ENCODE results near the gene MTHFR. TPM values are rescaled to one million over a fixed set of nuclear protein-coding genes. Genes with fewer than 3 reads are reported as not detected.

MTHFR gene
- polyA plus RNA-seq, 1 experiment: 8.8 TPM

DNA sequence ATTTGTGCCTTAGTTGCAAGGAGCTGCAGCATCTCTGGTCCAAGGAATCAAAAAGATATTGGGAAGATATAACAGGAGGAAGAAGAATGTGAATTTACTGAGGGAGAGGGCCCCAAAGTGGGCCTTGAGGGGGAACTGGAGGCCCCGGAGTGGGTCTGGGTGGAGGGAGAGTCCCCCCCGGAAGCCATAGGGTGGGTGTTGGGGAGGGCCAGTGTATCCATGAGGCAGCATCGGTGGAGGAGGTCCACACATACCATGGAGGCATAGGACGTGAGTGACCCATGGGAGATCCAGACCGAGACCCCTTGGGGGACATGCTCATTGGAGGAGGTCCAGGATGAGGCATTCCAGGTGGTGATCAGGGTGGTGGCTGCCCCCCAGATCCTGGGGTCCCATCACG is 44.5 kb downstream of the MTHFR start:
- DNase-seq (ENCODE audit: low read depth, low spot score): no peak
- CTCF ChIA-PET: interaction anchor here (0.7 kb wide), 1 partner anchor 885 kb away, joined by 4 read pairs; no protein-coding TSS in a partner anchor
- Histone ChIP-seq H3K9me3 (ENCODE audit: control insufficient read depth, insufficient read depth, low read length) (no peaks in the 10 kb centered on the region; the same call in 1 of the 2 replicates), H3K4me3 (ENCODE audit: low read depth, low read length) (no peak overlapping the region), H3K27me3 (ENCODE audit: control insufficient read depth, insufficient read depth, low read length) (peaks cover 30% of the 10 kb centered on the region), H3K27ac (ENCODE audit: low read depth, low read length) (no peak overlapping the region)
- TF ChIP-seq, protein P1, sequence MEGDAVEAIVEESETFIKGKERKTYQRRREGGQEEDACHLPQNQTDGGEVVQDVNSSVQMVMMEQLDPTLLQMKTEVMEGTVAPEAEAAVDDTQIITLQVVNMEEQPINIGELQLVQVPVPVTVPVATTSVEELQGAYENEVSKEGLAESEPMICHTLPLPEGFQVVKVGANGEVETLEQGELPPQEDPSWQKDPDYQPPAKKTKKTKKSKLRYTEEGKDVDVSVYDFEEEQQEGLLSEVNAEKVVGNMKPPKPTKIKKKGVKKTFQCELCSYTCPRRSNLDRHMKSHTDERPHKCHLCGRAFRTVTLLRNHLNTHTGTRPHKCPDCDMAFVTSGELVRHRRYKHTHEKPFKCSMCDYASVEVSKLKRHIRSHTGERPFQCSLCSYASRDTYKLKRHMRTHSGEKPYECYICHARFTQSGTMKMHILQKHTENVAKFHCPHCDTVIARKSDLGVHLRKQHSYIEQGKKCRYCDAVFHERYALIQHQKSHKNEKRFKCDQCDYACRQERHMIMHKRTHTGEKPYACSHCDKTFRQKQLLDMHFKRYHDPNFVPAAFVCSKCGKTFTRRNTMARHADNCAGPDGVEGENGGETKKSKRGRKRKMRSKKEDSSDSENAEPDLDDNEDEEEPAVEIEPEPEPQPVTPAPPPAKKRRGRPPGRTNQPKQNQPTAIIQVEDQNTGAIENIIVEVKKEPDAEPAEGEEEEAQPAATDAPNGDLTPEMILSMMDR (IDR thresholded peaks at IDR 0.05; ENCODE audit: low read depth, low read length): no peak
- POLR2A ChIA-PET: no interaction called here

DNA sequence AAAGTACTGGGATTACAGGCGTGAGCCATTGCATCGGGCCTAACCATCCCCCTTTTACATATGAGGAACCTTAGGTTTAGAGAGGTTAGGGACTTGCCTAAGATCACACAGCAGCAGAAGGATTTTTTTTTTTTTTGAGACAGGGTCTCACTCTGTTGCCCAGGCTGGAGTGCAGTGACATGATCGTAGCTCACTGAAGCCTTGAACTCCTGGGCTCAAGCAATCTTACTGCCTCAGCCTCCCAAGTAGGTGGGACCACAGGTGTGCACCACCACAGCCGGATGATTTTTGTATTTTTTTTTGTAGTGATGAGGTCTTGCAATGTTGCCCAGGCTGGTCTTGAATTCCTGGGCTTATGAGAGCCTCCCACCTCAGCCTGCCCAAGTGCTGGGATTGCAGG is 46.0 kb downstream of the MTHFR start:
- TF ChIP-seq, protein P1 (IDR thresholded peaks at IDR 0.05; ENCODE audit: low read depth, low read length): no peak
- CTCF ChIA-PET: no interaction called here
- H3K27me3 ChIP-seq (ENCODE audit: control insufficient read depth, insufficient read depth, low read length): peaks cover 21% of the 10 kb centered on the region
- no peak for DNase-seq (ENCODE audit: low read depth, low spot score)
- H3K4me3 ChIP-seq (ENCODE audit: low read depth, low read length): no peak overlapping the region
- no peaks in the 10 kb centered on the region; the same call in 1 of the 2 replicates for H3K9me3 ChIP-seq (ENCODE audit: control insufficient read depth, insufficient read depth, low read length)
- H3K27ac ChIP-seq (ENCODE audit: low read depth, low read length): no peak overlapping the region
- POLR2A ChIA-PET: no interaction called here

DNA sequence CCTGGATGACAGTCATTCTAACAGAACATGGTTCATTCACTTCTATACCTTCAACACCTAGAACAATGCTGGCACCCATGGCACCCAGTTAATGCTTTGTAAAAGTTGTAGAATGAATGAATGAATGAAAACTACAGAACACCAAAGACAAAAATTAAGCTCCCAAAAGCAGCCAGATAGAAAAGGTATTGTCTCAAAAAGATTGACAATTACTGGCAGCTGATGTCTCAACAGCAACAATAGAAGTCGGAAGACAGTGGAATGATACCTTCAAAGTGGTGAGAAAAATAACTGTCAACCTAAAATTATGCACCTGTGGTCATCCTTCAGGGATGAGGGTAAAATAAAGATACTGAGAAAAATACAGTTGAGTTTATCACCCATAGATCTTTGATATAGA is 48.7 kb downstream of the MTHFR start:
- Histone ChIP-seq H3K27ac (ENCODE audit: low read depth, low read length) (no peak overlapping the region), H3K9me3 (ENCODE audit: control insufficient read depth, insufficient read depth, low read length) (no peaks in the 10 kb centered on the region; the same call in 1 of the 2 replicates), H3K27me3 (ENCODE audit: control insufficient read depth, insufficient read depth, low read length) (peaks cover 13% of the 10 kb centered on the region), H3K4me3 (ENCODE audit: low read depth, low read length) (no peak overlapping the region)
- TF ChIP-seq, protein P1 (IDR thresholded peaks at IDR 0.05; ENCODE audit: low read depth, low read length): no peak
- no peak for DNase-seq (ENCODE audit: low read depth, low spot score)
- ChIA-PET POLR2A (no interaction called here), CTCF (no interaction called here)

DNA sequence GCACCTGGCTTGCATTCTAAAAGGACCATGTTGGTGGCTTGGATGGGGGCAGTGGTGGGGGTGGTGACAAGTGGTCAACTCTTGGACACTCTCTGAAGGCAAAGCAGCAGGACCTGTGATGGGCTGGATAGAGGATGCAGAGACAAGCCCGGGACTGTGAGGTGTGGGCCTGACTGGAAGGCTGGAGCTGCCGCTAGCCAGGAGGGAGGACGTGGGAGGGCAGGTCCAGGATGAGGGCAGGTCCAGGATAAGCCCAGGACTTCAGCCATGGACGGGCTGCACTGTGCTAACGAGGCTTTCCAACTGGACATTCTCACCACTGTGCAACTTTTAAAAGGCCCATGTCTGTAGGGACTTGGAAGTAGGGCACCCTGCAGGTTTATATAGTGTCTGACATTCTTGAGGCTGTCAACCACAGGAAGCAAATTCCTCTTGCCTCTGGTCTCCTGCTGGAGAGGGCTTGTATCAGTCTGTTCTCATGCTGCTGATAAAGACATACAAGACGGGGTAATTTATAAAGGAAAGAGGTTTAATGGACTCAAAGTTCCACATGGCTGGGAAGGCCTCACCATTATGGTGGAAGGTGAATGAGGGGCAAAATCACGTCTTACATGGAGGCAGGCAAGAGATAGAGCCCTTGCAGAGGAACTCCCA is 52.1 kb downstream of the MTHFR start:
- H3K27me3 ChIP-seq (ENCODE audit: control insufficient read depth, insufficient read depth, low read length): peaks cover 6% of the 10 kb centered on the region
- DNase-seq (ENCODE audit: low read depth, low spot score): no peak
- TF ChIP-seq, protein P1 (IDR thresholded peaks at IDR 0.05; ENCODE audit: low read depth, low read length): no peak
- no peak overlapping the region for H3K27ac ChIP-seq (ENCODE audit: low read depth, low read length)
- no peak overlapping the region for H3K4me3 ChIP-seq (ENCODE audit: low read depth, low read length)
- POLR2A ChIA-PET: no interaction called here
- H3K9me3 ChIP-seq (ENCODE audit: control insufficient read depth, insufficient read depth, low read length): no peaks in the 10 kb centered on the region
- CTCF ChIA-PET: interaction anchor here (0.6 to 0.8 kb wide), 2 partner anchors 34 to 43 kb away, joined by 3 read pairs; no protein-coding TSS in a partner anchor

DNA sequence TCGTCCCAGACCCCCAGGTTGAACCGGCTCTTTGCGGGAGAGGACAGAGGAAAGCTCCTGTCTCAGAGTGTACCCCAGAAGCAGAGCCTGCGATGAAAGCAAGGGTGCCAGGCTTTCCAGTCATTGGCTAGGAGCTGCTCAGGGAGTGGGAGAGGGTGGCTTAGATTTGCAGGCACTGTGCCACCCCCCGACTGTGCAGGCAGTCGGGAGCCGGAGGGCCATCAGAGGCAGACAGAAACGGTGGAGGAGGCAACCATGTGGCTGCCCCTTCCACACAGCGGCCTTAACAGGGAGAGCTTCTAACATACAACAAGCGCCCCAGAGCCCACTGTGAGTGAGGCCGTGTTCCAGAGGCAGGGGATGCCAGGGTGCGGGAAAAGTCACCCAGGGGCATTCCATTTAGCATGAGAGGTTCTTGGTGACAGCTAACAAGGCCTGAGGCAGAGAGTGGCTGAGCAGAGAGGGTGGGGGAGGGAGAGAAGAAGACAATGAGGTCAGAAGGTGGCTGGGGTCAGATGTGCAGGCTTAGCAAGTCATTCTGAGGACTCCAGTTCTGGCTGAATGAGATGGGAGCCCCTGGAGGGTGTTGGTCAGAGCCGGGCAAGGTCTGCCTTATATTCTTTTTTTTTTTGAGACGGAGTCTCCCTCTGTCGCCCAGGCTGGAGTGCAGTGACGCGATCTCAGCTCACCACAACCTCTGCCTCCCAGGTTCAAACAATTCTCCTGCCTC is 53.2 kb downstream of the MTHFR start:
- Histone ChIP-seq H3K27me3 (ENCODE audit: control insufficient read depth, insufficient read depth, low read length) (peaks cover 6% of the 10 kb centered on the region), H3K4me3 (ENCODE audit: low read depth, low read length) (no peak overlapping the region), H3K9me3 (ENCODE audit: control insufficient read depth, insufficient read depth, low read length) (no peaks in the 10 kb centered on the region), H3K27ac (ENCODE audit: low read depth, low read length) (no peak overlapping the region)
- ChIA-PET POLR2A (interaction anchor here (0.7 kb wide), 1 partner anchor 35 kb away, joined by 3 read pairs; no protein-coding TSS in a partner anchor), CTCF (no interaction called here)
- DNase-seq (ENCODE audit: low read depth, low spot score): no peak
- TF ChIP-seq, protein P1 (IDR thresholded peaks at IDR 0.05; ENCODE audit: low read depth, low read length): no peak
